ENCODE data around the gene ABCA4. TPM values are rescaled to one million over a fixed set of nuclear protein-coding genes. Genes with fewer than 3 reads are reported as not detected.
"Not testable (repeated sequence)": the region's sequence is repeated elsewhere in the genome, so short reads cannot be mapped to it uniquely, and the experiment has no call there.

Gene ABCA4
- 1 to 10 TPM; 1.7 to 2.7 TPM for total RNA-seq
- 1 to 10 TPM in 5 of 6 donors, under 1 TPM in 1; 0.83 to 2.0 (median 1.4) TPM for polyA plus RNA-seq (ENCODE audit: insufficient read length in 6 of 6)
- long read RNA-seq, donor 1 = 0 reads
- long read RNA-seq, donor 2 = 0 reads
- long read RNA-seq, donor 3 = 0 reads
- long read RNA-seq, donor 4, partial matches to known transcripts = 1 of 1 reads
- long read RNA-seq, donor 4, other reads (novel, unspliced or antisense) = 0 of 1 reads
- long read RNA-seq, donor 5 = 0 reads
- long read RNA-seq, donor 6 = 0 reads
- long read RNA-seq, donor 7 = 0 reads
- long read RNA-seq, donor 8 = 0 reads
- long read RNA-seq, donor 9 = 0 reads
- long read RNA-seq, donor 10 = 0 reads
- long read RNA-seq, donor 11 = 0 reads
- long read RNA-seq, donor 12 = 0 reads

GRCh38 chr1:94120991-94121390 lies at the start of gene ABCA4:
Gene ABCA4 (minus strand): TSS chr1:94121148. CDS start chr1:94121045, 103 bp downstream.
- H3K27me3 ChIP-seq = no peaks in the 10 kb centered on the region
- TF ChIP-seq, protein P1, sequence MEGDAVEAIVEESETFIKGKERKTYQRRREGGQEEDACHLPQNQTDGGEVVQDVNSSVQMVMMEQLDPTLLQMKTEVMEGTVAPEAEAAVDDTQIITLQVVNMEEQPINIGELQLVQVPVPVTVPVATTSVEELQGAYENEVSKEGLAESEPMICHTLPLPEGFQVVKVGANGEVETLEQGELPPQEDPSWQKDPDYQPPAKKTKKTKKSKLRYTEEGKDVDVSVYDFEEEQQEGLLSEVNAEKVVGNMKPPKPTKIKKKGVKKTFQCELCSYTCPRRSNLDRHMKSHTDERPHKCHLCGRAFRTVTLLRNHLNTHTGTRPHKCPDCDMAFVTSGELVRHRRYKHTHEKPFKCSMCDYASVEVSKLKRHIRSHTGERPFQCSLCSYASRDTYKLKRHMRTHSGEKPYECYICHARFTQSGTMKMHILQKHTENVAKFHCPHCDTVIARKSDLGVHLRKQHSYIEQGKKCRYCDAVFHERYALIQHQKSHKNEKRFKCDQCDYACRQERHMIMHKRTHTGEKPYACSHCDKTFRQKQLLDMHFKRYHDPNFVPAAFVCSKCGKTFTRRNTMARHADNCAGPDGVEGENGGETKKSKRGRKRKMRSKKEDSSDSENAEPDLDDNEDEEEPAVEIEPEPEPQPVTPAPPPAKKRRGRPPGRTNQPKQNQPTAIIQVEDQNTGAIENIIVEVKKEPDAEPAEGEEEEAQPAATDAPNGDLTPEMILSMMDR (IDR thresholded peaks at IDR 0.05) = no peak
- H3K4me1 ChIP-seq = no peaks in the 10 kb centered on the region
- ATAC-seq (no peak), DNase-seq (no peak)
- intact Hi-C loops (cut with DNase I) = no loop called here
- no peak within 1 kb of the TSS for H3K27ac ChIP-seq
- no peaks in the 10 kb centered on the region for H3K36me3 ChIP-seq
- H3K4me3 ChIP-seq = no peak within 1 kb of the TSS
- no peaks in the 10 kb centered on the region for H3K9me3 ChIP-seq

- Histone ChIP-seq H3K9me3 (peaks cover 0 to 8% of the 10 kb centered on the region in 2 donors), H3K4me3 (no peak overlapping the region), H3K4me1 (no peaks in the 10 kb centered on the region), H3K36me3 (peaks cover 0 to 12% of the 10 kb centered on the region in 2 donors), H3K27me3 (no peaks in the 10 kb centered on the region), H3K27ac (no peak overlapping the region)
- TF ChIP-seq, protein P1 (IDR thresholded peaks at IDR 0.05) = no peak
- ATAC-seq (no peak), DNase-seq (no peak)
- intact Hi-C loops (cut with DNase I) = no loop called here
Observed at GRCh38 chr1:94169126-94169525, 48.2 kb upstream of the ABCA4 start.

DNA sequence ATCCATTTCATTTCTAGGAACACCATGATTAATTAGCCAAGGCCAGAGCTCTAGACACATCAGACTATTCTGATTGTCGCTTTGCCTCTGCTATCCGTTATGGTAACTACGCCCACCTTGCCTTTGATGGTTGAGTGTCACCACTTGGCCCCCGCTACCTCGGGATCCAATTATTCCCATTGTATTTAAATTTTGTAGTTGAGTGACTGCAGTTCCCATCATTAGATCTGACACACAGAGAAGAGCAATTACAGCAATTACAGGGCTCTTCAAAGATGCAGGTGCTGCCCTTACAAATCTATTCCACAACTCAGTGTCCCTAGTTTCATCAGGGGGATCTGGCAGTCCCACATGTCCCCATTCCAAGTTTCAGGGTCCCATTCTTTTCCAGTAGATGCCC lies 44.9 kb upstream of the ABCA4 start:
- H3K36me3 ChIP-seq = no peaks in the 10 kb centered on the region
- ATAC-seq (no peak), DNase-seq (no peak)
- H3K27ac ChIP-seq = no peak overlapping the region
- no peaks in the 10 kb centered on the region for H3K4me1 ChIP-seq
- TF ChIP-seq, protein P1 (IDR thresholded peaks at IDR 0.05) = no peak
- no peaks in the 10 kb centered on the region for H3K27me3 ChIP-seq
- intact Hi-C loops (cut with DNase I) = no loop called here
- H3K9me3 ChIP-seq = peaks cover 0 to 8% of the 10 kb centered on the region in 2 donors
- no peak overlapping the region for H3K4me3 ChIP-seq

DNA sequence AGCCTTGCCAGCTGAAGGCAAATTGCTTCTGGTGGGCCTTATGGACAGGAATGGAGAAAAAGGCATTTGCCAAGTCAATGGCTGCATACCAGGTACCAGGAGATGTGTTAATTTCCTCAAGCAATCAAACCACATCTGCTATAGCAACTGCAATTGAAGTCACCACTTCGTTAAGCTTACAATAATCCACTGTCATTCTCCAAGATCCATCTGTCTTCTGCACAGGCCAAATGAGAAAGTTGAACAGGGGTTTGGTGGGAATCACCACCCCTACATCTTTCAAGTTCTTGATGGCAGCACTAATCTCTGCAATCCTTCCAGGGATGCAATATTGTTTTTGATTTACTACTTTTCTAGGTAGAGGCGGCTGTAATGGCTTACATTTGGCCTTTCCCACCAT lies 43.9 kb upstream of the ABCA4 start:
- H3K27me3 ChIP-seq; H3K9me3 ChIP-seq; H3K4me3 ChIP-seq; DNase-seq; intact Hi-C loops (cut with DNase I); H3K36me3 ChIP-seq; ATAC-seq; H3K27ac ChIP-seq; H3K4me1 ChIP-seq: not testable (repeated sequence)

GRCh38 chr1:94164121-94164520 lies 43.2 kb upstream of the ABCA4 start:
- H3K27me3 ChIP-seq; H3K27ac ChIP-seq; ATAC-seq; H3K9me3 ChIP-seq; intact Hi-C loops (cut with DNase I); H3K4me3 ChIP-seq; H3K4me1 ChIP-seq; DNase-seq; H3K36me3 ChIP-seq: not testable (repeated sequence)

- ATAC-seq; H3K9me3 ChIP-seq; intact Hi-C loops (cut with DNase I); H3K27me3 ChIP-seq; H3K4me1 ChIP-seq; H3K27ac ChIP-seq; H3K4me3 ChIP-seq; DNase-seq; H3K36me3 ChIP-seq: not testable (repeated sequence)
Observed at GRCh38 chr1:94163249-94163648, 42.3 kb upstream of the ABCA4 start.

- no peak overlapping the region for H3K4me3 ChIP-seq
- H3K4me1 ChIP-seq = no peaks in the 10 kb centered on the region
- no peak overlapping the region for H3K27ac ChIP-seq
- no peaks in the 10 kb centered on the region for H3K36me3 ChIP-seq
- no peak for DNase-seq
- peaks cover 0 to 4% of the 10 kb centered on the region in 2 donors for H3K9me3 ChIP-seq
- TF ChIP-seq, protein P1 (IDR thresholded peaks at IDR 0.05) = no peak
- ATAC-seq = peak; percentile 12
- intact Hi-C loops (cut with DNase I) = no loop called here
- no peaks in the 10 kb centered on the region for H3K27me3 ChIP-seq
Observed at GRCh38 chr1:94160811-94161210, 39.9 kb upstream of the ABCA4 start.

Measured in left lung (tissue), 14 donors.